Upper lobe of right lung (tissue), 1 donor: ENCODE results near the gene COL5A1. TPM values are rescaled to one million over a fixed set of nuclear protein-coding genes. Genes with fewer than 3 reads are reported as not detected.

Experiments used
- ATAC-seq: fragments of 200-7000 bp; cut with Tn5 transposase; one replicate; pipeline ENCODE4 v1.9.1; 2020; ENCODE audit warnings: mild to moderate bottlenecking, moderate library complexity
- DNase-seq: peaks from one replicate; pipeline ENCODE4 v3.0.0-alpha.2; 2020
- H3K27ac ChIP-seq: fragments of 200-600 bp; one replicate; pipeline ENCODE4 v1.8.0; 2022
- H3K27me3 ChIP-seq: fragments of 200-600 bp; one replicate; pipeline ENCODE4 v1.8.0; 2022; ENCODE audit warnings: mild to moderate bottlenecking
- H3K36me3 ChIP-seq: fragments of 200-600 bp; one replicate; pipeline ENCODE4 v1.8.0; 2022
- H3K4me1 ChIP-seq: fragments of 200-600 bp; one replicate; pipeline ENCODE4 v1.8.0; 2022
- H3K4me3 ChIP-seq: fragments of 200-600 bp; one replicate; pipeline ENCODE4 v1.8.0; 2022; ENCODE audit warnings: mild to moderate bottlenecking
- H3K9me3 ChIP-seq: fragments of 200-600 bp; one replicate; pipeline ENCODE4 v1.8.0; 2022
- CTCF ChIP-seq: fragments of 200-600 bp; IDR thresholded peaks from one replicate; pipeline ENCODE4 v1.8.0; 2022; ENCODE audit warnings: antibody characterized with exemption
- intact Hi-C: fragments of 100-400 bp; cut with DNase I; formaldehyde crosslinking; loops from one replicate; pipeline ENCODE4 v1.11.0; 2022
- total RNA-seq: library from RNA; stranded (reverse); fragmentation: NEBNext Ultra II Directional; extraction: Animal tissue kit (Norgen Biotek cat#: 25700); gene quantifications from one replicate; pipeline ENCODE4 v1.2.1, GENCODE V29; 2021
- donor health status: DM: no; HTN: yes; CAD: no; lungs with severe emphysema.

COL5A1 gene
- total RNA-seq, 1 donor from 2014 or later, result 37.8 TPM

DNA sequence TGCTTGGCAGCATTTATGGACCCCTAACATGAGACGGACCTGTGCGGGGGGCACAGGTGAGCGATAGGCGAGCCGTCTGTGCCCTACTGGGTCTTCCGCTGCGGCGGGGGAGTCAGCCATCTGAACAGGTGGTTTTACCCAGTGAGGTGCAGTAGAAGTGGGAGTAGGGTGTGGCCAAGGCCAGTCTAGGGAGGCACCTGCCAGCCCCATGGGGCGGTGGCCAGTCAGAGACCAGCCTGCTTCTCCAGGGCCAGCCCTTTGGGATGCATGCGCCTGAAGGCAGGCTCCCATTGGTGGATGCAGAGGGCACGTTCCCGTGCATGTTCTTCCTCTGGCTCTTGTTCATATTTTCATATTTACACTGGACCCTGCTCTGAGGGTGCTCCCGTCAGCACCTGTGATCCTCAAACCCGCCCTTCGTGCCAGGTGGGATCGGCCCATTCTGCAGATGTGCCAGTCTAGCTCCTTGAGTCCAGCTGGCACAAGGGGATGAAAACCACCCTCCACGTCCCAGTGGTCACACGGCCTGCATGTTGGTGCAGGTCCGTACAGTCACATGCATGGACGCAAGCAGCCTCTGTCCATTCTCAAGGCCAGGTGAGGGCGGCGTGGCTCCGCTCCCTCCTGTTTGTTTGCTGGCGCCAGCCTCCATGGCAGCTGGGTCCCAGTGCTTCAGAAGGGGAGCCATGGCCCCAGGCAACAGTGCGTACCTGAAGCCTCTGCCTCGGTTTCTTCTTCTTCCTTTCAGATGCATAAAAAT lies 9.0 kb downstream of the COL5A1 start:
- H3K4me3 ChIP-seq, result no peak overlapping the region
- peaks cover 22% of the 10 kb centered on the region for H3K4me1 ChIP-seq
- no peaks in the 10 kb centered on the region for H3K27me3 ChIP-seq
- H3K9me3 ChIP-seq, result no peaks in the 10 kb centered on the region
- intact Hi-C loops, result no loop called here
- TF ChIP-seq CTCF, result no peak
- H3K27ac ChIP-seq, result no peak overlapping the region
- peak; percentile 51 for DNase-seq
- ATAC-seq, result no peak
- no peaks in the 10 kb centered on the region for H3K36me3 ChIP-seq

GRCh38 chr9:134651226-134651905 lies 9.8 kb downstream of the COL5A1 start:
- intact Hi-C loops, result no loop called here
- Histone ChIP-seq H3K9me3 (no peaks in the 10 kb centered on the region), H3K27ac (no peak overlapping the region), H3K36me3 (no peaks in the 10 kb centered on the region), H3K27me3 (no peaks in the 10 kb centered on the region), H3K4me3 (no peak overlapping the region), H3K4me1 (peaks cover 14% of the 10 kb centered on the region)
- no peak for ATAC-seq
- no peak for TF ChIP-seq CTCF
- DNase-seq, result peak; percentile 48

DNA sequence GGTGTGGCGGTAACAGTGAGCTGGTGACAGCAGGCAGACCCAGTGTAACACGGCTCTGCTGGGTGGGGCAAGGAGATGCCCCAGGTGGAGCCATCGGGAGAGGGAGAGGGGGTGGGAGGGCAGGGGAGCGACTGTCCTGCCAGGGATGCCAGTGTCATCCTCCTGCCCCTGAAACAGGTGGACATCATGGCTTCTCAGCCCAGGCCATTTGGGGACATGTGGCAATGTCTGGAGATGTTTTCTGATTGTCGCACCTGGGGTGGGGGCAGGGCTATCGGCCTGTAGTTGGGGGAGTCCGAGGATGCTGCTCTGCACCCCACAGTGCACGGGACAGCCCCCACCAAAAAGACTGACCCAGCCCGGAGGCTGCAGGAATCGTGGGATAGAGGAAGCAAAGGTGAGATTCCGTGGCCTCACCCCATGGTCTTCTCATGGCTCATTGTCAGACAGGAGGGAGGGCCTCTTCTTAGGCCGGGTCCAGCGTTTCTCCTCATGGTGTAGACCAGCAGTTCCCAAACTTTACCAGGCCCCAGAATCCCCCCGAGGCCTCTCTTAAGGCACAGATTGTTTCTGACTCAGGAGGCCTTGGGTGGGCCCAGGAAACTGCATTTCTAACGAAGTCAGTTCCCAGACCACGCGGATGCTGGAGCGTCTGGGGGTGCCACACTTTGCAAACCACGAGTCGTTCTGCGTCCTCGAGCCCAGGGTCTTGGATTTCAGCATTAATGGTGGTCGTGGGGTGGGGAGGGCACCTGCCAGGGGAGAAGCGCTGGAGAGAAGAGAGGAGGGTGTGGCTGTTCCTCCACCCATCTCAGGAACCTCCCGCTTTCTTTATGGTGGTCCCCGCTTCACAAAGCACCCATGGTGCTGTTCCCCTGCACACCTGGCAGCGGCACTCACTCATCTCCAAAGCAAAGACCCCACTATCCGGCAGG lies 11.0 kb downstream of the COL5A1 start:
- H3K4me3 ChIP-seq, result no peak overlapping the region
- no peaks in the 10 kb centered on the region for H3K36me3 ChIP-seq
- H3K4me1 ChIP-seq, result peaks cover 9% of the 10 kb centered on the region
- H3K27ac ChIP-seq, result no peak overlapping the region
- no peak for TF ChIP-seq CTCF
- no peak for ATAC-seq
- H3K27me3 ChIP-seq, result no peaks in the 10 kb centered on the region
- intact Hi-C loops, result no loop called here
- no peaks in the 10 kb centered on the region for H3K9me3 ChIP-seq
- peak; percentile 44 for DNase-seq

DNA sequence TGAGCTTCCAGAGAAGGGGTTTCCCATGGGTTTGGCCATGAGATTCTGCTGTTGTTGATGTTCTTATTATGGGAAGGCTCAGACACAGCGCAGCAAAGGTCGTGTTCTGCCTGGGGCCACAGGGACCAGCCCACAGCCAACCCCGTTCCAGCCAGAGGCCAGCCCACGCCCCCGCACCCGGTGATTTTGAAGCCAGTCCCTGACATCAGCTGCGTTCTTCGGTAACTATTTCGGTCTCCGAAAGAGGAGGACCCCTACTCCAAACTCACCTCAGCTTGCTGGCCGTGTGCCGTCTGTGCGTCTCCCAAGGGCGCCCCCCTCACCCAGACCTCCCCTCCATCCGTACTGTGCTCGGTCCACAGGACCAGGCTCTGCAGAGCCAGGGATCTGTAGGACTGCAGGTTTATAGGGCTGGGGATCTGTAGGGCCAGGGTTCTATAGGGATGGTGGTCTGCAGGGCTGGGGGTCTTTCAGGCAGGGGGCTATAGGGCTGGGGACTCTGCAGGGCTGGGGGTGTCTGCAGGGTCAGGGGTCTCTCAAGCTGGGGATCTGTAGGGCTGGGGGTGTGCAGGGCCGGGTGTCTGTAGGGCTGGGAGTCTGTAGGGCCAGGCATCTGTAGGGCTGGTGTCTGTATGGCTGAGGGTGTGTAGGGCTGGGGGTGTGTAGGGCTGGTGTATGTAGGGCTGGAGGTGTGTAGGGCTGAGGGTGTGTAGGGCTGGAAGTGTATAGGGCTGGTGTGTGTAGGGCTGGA lies 11.8 kb downstream of the COL5A1 start:
- ATAC-seq, result no peak
- H3K4me3 ChIP-seq, result no peak overlapping the region
- TF ChIP-seq CTCF, result no peak
- H3K36me3 ChIP-seq, result no peaks in the 10 kb centered on the region
- peaks cover 3% of the 10 kb centered on the region for H3K4me1 ChIP-seq
- intact Hi-C loops, result no loop called here
- H3K27ac ChIP-seq, result no peak overlapping the region
- DNase-seq, result peak; percentile 57
- no peaks in the 10 kb centered on the region for H3K27me3 ChIP-seq
- no peaks in the 10 kb centered on the region for H3K9me3 ChIP-seq

DNA sequence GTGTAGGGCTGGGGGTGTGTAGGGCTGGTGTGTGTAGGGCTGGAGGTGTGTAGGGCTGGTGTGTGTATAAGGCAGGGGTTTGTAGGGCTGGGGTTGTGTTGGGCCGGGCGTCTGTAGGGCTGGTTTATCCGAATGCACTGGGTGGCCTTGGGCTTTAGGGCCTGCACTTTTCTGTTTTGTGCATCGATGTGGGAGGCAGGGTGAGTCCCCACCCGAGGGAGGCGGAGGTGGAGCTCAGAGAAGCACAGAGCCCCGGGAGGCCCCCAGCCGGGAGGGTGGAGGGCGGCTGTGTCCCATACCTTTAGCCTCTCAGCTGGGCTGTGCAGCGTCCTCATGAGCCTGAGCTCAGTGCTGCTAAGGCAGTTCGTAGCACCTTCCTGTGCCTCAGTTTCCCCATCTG lies 13.5 kb downstream of the COL5A1 start:
- H3K27ac ChIP-seq, result no peak overlapping the region
- DNase-seq (peak; percentile 48), ATAC-seq (no peak)
- intact Hi-C loops, result no loop called here
- no peak for TF ChIP-seq CTCF
- no peak overlapping the region for H3K4me3 ChIP-seq
- no peaks in the 10 kb centered on the region for H3K27me3 ChIP-seq
- peaks cover 4% of the 10 kb centered on the region for H3K4me1 ChIP-seq
- H3K9me3 ChIP-seq, result no peaks in the 10 kb centered on the region
- no peaks in the 10 kb centered on the region for H3K36me3 ChIP-seq
